Lower leg skin (tissue), 4 donors: ENCODE results near the gene PIK3R3. TPM values are rescaled to one million over a fixed set of nuclear protein-coding genes. Genes with fewer than 3 reads are reported as not detected.
A peak's percentile ranks its signal among the peaks of the same experiment; 100 is the strongest.

Experiments used
- DNase-seq, 2 donors: peaks; one replicate each; pipeline ENCODE4 v3.0.0-alpha.2; 2019; ENCODE audit warnings: low spot score in 2 of 2
- H3K4me3 ChIP-seq: fragments of 200-600 bp; sonication (generic); 2 replicates; pipeline ENCODE4 v1.5.1; 2017; ENCODE audit warnings: mild to moderate bottlenecking, low read depth; ENCODE audit not compliant: poor library complexity, severe bottlenecking
- POLR2A ChIP-seq, 2 donors: fragments of 450-650 bp; IDR thresholded peaks; one replicate each; pipeline ENCODE4 v1.6.1; 2016 to 2017; ENCODE audit warnings: antibody characterized with exemption in 2 of 2, mild to moderate bottlenecking in 1 of 2, moderate library complexity in 1 of 2
- WGBS, 2 donors: methylation state at CpG; one replicate each; pipeline ENCODE4 v1.1.5; 2018; 5-methylcytosine and 5-hydroxymethylcytosine counted together
- intact Hi-C: fragments of 100-400 bp; cut with DNase I; formaldehyde crosslinking; loops from one replicate; pipeline ENCODE4 v1.15.0; 2023; ENCODE audit warnings: low total_unique reads
- total RNA-seq, 4 donors: library from RNA; depleted of rRNA; stranded (reverse); fragments of >200 nt; gene quantifications; one replicate each; pipeline ENCODE4 v1.1.0, GENCODE V29; 2016
- TF ChIP-seq, protein P1 (sequence below), 3 donors: fragments of 450-650 bp; IDR thresholded peaks; one replicate each; pipeline ENCODE4 v1.5.1; 2016; ENCODE audit warnings: antibody characterized with exemption in 3 of 3, mild to moderate bottlenecking in 3 of 3, moderate library complexity in 2 of 3

Gene PIK3R3
- total RNA-seq, 4 donors from 2014 or later = 4.4 to 18.4 (median 11.7) TPM

DNA sequence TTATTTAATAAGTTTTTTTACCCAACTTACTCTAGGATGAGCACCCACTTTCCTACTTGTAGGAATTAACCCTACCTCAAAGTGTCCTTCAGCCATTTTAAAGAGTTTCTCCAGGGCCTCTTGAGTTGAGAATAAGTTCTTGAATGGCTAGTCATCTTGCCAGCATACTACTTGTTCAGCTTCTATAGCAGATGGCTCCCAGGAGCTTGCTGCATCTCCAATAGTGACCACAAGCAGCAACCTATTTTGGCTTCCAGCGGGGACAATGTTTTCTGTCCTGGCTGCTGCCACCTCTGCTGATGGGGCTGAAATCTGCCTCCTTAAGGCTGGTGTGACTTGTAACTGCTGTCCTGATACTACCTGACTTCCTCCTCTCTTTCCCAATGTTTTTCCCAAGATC is 20.8 kb upstream of the PIK3R3 start:
- intact Hi-C loops = no loop called here
- DNase-seq = peak in 1 of 2 donors; percentile 39
- no peak overlapping the region for H3K4me3 ChIP-seq
- TF ChIP-seq, protein P1, sequence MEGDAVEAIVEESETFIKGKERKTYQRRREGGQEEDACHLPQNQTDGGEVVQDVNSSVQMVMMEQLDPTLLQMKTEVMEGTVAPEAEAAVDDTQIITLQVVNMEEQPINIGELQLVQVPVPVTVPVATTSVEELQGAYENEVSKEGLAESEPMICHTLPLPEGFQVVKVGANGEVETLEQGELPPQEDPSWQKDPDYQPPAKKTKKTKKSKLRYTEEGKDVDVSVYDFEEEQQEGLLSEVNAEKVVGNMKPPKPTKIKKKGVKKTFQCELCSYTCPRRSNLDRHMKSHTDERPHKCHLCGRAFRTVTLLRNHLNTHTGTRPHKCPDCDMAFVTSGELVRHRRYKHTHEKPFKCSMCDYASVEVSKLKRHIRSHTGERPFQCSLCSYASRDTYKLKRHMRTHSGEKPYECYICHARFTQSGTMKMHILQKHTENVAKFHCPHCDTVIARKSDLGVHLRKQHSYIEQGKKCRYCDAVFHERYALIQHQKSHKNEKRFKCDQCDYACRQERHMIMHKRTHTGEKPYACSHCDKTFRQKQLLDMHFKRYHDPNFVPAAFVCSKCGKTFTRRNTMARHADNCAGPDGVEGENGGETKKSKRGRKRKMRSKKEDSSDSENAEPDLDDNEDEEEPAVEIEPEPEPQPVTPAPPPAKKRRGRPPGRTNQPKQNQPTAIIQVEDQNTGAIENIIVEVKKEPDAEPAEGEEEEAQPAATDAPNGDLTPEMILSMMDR (IDR thresholded peaks at IDR 0.05) = no peak
- no peak for TF ChIP-seq POLR2A (IDR thresholded peaks at IDR 0.05)
- WGBS, 2 donors = 94 to 95% methylated on average over 1 of the region's 1 CpG

DNA sequence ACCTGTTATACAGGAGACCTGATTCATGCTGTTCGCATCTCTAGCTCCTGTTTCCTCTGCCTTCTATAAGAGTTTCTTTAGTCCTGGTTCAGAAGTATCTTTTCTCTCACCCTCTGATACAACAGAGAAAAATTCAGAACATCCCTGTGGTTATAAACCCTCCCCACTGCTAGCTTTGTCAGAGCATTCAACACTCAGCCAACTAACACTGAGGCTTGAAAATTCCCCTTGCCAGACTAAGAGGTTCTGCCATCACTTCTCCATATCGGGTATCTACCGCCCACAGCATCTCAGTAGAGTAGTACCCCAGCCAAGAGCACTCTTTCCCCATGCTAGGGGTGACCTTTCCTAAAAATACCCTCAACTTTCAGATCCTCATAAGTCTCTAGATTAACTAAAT is 19.6 kb upstream of the PIK3R3 start:
- no peak overlapping the region for H3K4me3 ChIP-seq
- TF ChIP-seq, protein P1 (IDR thresholded peaks at IDR 0.05) = no peak
- TF ChIP-seq POLR2A (IDR thresholded peaks at IDR 0.05) = no peak
- intact Hi-C loops = no loop called here
- WGBS, 2 donors = 87 to 89% methylated on average over 3 of the region's 3 CpGs
- peak in 1 of 2 donors; percentile 14 for DNase-seq

DNA sequence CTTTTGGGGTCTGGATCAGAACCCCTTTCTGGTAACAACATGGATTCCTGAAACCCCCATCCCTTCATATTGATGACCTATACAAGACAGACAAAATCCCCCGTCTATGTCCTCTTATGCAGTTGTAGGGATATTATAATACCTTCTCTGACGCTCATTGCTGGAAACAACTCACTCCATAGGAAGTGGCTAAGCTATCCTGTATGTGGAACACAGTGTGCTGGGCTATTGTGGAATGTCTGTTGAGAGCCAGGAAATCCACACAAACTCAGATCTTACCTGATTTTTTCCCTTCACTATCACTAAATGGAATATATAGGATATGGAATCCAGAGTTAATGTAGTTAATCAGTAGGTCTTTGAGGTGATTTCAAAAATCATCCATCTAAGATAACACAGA is 17.7 kb upstream of the PIK3R3 start:
- H3K4me3 ChIP-seq = no peak overlapping the region
- intact Hi-C loops = no loop called here
- no peak for TF ChIP-seq POLR2A (IDR thresholded peaks at IDR 0.05)
- TF ChIP-seq, protein P1 (IDR thresholded peaks at IDR 0.05) = no peak
- no peak for DNase-seq
- WGBS, 2 donors = 83 to 91% methylated on average over 2 of the region's 2 CpGs

DNA sequence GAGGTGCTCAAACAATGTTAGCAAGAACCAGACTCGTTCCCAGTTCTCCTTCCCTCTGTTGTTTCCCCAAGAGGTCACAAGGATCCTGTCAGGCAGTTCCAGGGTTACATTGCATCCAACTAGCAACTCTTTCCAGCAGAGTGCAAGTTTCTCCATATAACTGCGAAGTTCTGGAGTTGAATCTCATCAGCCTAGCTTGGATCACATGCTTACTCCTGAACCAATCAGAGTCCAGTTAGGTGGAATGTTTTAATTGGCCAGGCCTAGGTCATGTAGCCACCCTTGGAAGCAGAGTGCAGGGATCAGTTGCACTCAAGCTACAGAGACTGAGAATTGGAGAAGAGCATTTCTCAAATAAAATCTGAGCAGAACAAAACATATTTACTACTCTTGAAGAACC is 15.9 kb upstream of the PIK3R3 start:
- intact Hi-C loops = no loop called here
- no peak overlapping the region for H3K4me3 ChIP-seq
- WGBS, 2 donors = 70 to 72% methylated on average over 2 of the region's 2 CpGs
- DNase-seq = no peak
- TF ChIP-seq POLR2A (IDR thresholded peaks at IDR 0.05) = no peak
- TF ChIP-seq, protein P1 (IDR thresholded peaks at IDR 0.05) = no peak

DNA sequence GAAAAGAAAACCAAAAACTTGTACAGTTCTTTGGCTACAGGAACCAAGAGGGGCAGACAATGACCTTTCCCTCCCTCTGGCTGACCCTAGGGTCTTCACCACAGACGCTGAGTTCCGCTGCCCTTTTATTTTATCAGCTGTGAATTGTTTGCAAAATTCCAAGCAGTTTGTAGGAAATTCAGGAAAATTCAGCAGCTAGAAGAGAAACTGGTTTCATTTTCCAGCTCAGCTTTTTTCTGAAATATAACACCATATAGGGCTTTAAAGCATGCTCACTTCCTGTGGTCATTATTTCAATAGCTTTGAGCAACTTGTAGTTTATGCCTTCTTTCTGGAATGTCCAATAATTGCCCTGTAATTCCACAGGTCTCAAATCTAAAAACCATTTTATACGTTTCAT is 5.5 kb upstream of the PIK3R3 start:
- no peak overlapping the region for H3K4me3 ChIP-seq
- 71 to 72% methylated on average over 3 of the region's 3 CpGs for WGBS, 2 donors
- no peak for DNase-seq

DNA sequence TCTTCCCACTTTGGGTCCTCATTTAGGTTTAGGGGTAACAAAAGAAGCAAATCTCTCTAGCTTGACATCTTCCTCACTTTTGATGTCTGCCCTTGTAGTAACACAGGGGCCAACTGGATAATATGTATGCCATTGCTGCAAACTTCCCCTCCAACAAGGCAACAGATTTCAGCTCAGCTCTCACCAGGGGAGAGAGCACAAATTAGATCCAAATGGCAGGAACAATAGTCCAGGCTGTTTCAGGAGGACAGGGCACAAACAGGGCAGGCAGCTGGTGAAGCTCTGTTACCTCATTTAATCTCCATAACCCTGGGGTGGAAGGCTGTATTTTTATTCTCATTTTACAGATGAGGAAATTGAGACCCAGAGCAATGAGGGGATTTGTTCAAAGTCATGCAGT is 4.3 kb upstream of the PIK3R3 start:
- DNase-seq = no peak
- intact Hi-C loops = no loop called here
- H3K4me3 ChIP-seq = no peak overlapping the region
- TF ChIP-seq, protein P1 (IDR thresholded peaks at IDR 0.05) = no peak
- no peak for TF ChIP-seq POLR2A (IDR thresholded peaks at IDR 0.05)

More for the DNA sequence above, 5.5 kb upstream of the PIK3R3 start:
- intact Hi-C loops = no loop called here
- TF ChIP-seq POLR2A (IDR thresholded peaks at IDR 0.05) = no peak
- TF ChIP-seq, protein P1 (IDR thresholded peaks at IDR 0.05) = no peak
